Suprapubic skin (tissue), 4 donors: ENCODE measurements around the gene LPCAT3. TPM values are rescaled to one million over a fixed set of nuclear protein-coding genes. Genes with fewer than 3 reads are reported as not detected.
A peak's percentile ranks its signal among the peaks of the same experiment; 100 is the strongest.

Experiments used
- DNase-seq, 2 donors: peaks; one replicate each; pipeline ENCODE4 v3.0.0-alpha.2; 2019; ENCODE audit warnings: low spot score in 2 of 2
- H3K27ac ChIP-seq: fragments of 200-600 bp; sonication (generic); one replicate; pipeline ENCODE4 v1.5.1; 2019
- H3K27me3 ChIP-seq: fragments of 200-600 bp; sonication (generic); one replicate; pipeline ENCODE4 v1.5.1; 2019
- H3K36me3 ChIP-seq: fragments of 200-600 bp; sonication (generic); one replicate; pipeline ENCODE4 v1.5.1; 2019
- H3K4me1 ChIP-seq: fragments of 200-600 bp; sonication (generic); one replicate; pipeline ENCODE4 v1.5.1; 2019
- H3K4me3 ChIP-seq: fragments of 200-600 bp; sonication (generic); one replicate; pipeline ENCODE4 v1.5.1; 2019; ENCODE audit warnings: mild to moderate bottlenecking
- H3K9me3 ChIP-seq: fragments of 200-600 bp; sonication (generic); one replicate; pipeline ENCODE4 v1.5.1; 2019
- CTCF ChIP-seq, 2 donors: fragments of 200-600 bp in 1 of 2; fragments of 450-650 bp in 1 of 2; sonication (generic) in 1 of 2; IDR thresholded peaks; one replicate each; pipeline ENCODE4 v1.5.1; 2016 to 2019; ENCODE audit warnings: antibody characterized with exemption in 2 of 2, mild to moderate bottlenecking in 1 of 2, moderate library complexity in 1 of 2
- EP300 ChIP-seq: sonication (generic); formaldehyde crosslinking; IDR thresholded peaks from one replicate; pipeline ENCODE4 v1.6.1; 2017; ENCODE audit warnings: antibody characterized with exemption
- POLR2A ChIP-seq, 2 donors: fragments of 450-650 bp; IDR thresholded peaks; one replicate each; pipeline ENCODE4 v1.6.1; 2017; ENCODE audit warnings: antibody characterized with exemption in 2 of 2, mild to moderate bottlenecking in 2 of 2, moderate library complexity in 2 of 2
- POLR2AphosphoS5 ChIP-seq, 3 donors: sonication (generic); formaldehyde crosslinking; IDR thresholded peaks; one replicate each; pipeline ENCODE4 v1.6.1; 2017; ENCODE audit warnings: antibody characterized with exemption in 3 of 3
- WGBS: methylation state at CpG from one replicate; pipeline ENCODE4 v1.1.5; 2018; 5-methylcytosine and 5-hydroxymethylcytosine counted together
- total RNA-seq, 4 donors: library from RNA; depleted of rRNA; stranded (reverse); fragments of >200 nt; gene quantifications; one replicate each; pipeline ENCODE4 v1.1.0, GENCODE V29; 2016

Gene LPCAT3
- total RNA-seq, 4 donors from 2014 or later = 51.3 to 79.3 (median 56.8) TPM

- Histone ChIP-seq H3K36me3 (peaks cover 12% of the 10 kb centered on the region), H3K27me3 (no peaks in the 10 kb centered on the region), H3K9me3 (no peaks in the 10 kb centered on the region), H3K4me1 (peaks cover 73% of the 10 kb centered on the region), H3K27ac (peak overlapping the region; percentile 99), H3K4me3 (peak overlapping the region; percentile 91)
- 40% methylated on average over 7 of the region's 7 CpGs for WGBS
- DNase-seq = no peak
- TF ChIP-seq POLR2AphosphoS5 (IDR thresholded peaks at IDR 0.05) (no peak), CTCF (IDR thresholded peaks at IDR 0.05) (no peak), EP300 (no peak), POLR2A (IDR thresholded peaks at IDR 0.05) (no peak)
These were observed 88.5 kb downstream of the LPCAT3 start for GRCh38 chr12:6929466-6930452.

GRCh38 chr12:6928703-6929407 lies 89.4 kb downstream of the LPCAT3 start:
- 7% methylated on average over 19 of the region's 19 CpGs for WGBS
- peaks cover 73% of the 10 kb centered on the region for H3K4me1 ChIP-seq

GRCh38 chr12:6928022-6928702 lies 90.1 kb downstream of the LPCAT3 start:
- 0% methylated on average over 16 of the region's 79 CpGs for WGBS
- TF ChIP-seq POLR2A (IDR thresholded peaks at IDR 0.05) (no peak), EP300 (no peak), CTCF (IDR thresholded peaks at IDR 0.05) (no peak), POLR2AphosphoS5 (IDR thresholded peaks at IDR 0.05) (no peak)
- Histone ChIP-seq H3K36me3 (no peaks in the 10 kb centered on the region), H3K4me3 (peak overlapping the region; percentile 91), H3K27ac (peak overlapping the region; percentile 99), H3K4me1 (peaks cover 66% of the 10 kb centered on the region), H3K27me3 (no peaks in the 10 kb centered on the region), H3K9me3 (no peaks in the 10 kb centered on the region)
- DNase-seq = no peak

More at GRCh38 chr12:6928703-6929407, 89.4 kb downstream of the LPCAT3 start:
- no peaks in the 10 kb centered on the region for H3K27me3 ChIP-seq
- peak overlapping the region; percentile 91 for H3K4me3 ChIP-seq
- H3K36me3 ChIP-seq = peaks cover 4% of the 10 kb centered on the region
- H3K9me3 ChIP-seq = no peaks in the 10 kb centered on the region
- peak in 1 of 2 donors; percentile 75 for DNase-seq
- peak overlapping the region; percentile 99 for H3K27ac ChIP-seq
- TF ChIP-seq EP300 = no peak
- no peak for TF ChIP-seq POLR2A (IDR thresholded peaks at IDR 0.05)
- TF ChIP-seq POLR2AphosphoS5 (IDR thresholded peaks at IDR 0.05) = no peak
- no peak for TF ChIP-seq CTCF (IDR thresholded peaks at IDR 0.05)

GRCh38 chr12:6927379-6928021 lies 90.8 kb downstream of the LPCAT3 start, which contains the start of gene ATN1:
TSS of gene ATN1 (plus strand) at chr12:6927959. CDS start at chr12:6934002, 6,043 bp downstream.
- 1% methylated on average over 37 of the region's 66 CpGs for WGBS

More at GRCh38 chr12:6927379-6928021, 90.8 kb downstream of the LPCAT3 start, which contains the start of gene ATN1:
- H3K27ac ChIP-seq = peak within 1 kb of the TSS; percentile 99
- no peaks in the 10 kb centered on the region for H3K9me3 ChIP-seq
- no peaks in the 10 kb centered on the region for H3K36me3 ChIP-seq
- TF ChIP-seq EP300 = no peak
- TF ChIP-seq POLR2AphosphoS5 (IDR thresholded peaks at IDR 0.05) = peak in 2 of 3 donors; percentile 36 to 70
- TF ChIP-seq POLR2A (IDR thresholded peaks at IDR 0.05) = peak in 1 of 2 donors; percentile 42
- TF ChIP-seq CTCF (IDR thresholded peaks at IDR 0.05) = no peak
- peak in 1 of 2 donors; percentile 89 for DNase-seq
- H3K27me3 ChIP-seq = no peaks in the 10 kb centered on the region
- H3K4me1 ChIP-seq = peaks cover 61% of the 10 kb centered on the region
- peak within 1 kb of the TSS; percentile 91 for H3K4me3 ChIP-seq

Other genes starting within 250 kb of the LPCAT3 start
- gene LAG3, start 246.0 kb downstream of the LPCAT3 start, total RNA-seq = 1 to 10 TPM in 1 of 4 donors, under 1 TPM in 1, not detected in 2; 0.60 to 1.4 TPM
- gene CD4, start 228.9 kb downstream of the LPCAT3 start, total RNA-seq = 1 to 10 TPM; 2.5 to 5.4 (median 3.9) TPM
- 1 to 10 TPM in 2 of 4 donors, under 1 TPM in 2; 0.47 to 2.1 (median 1.0) TPM for gene GPR162, start 196.7 kb downstream of the LPCAT3 start, total RNA-seq
- gene P3H3, start 190.1 kb downstream of the LPCAT3 start, total RNA-seq = 10 to 100 TPM in 3 of 4 donors, 1 to 10 TPM in 1; 5.0 to 30.5 (median 14.3) TPM
- 1 to 10 TPM in 2 of 4 donors, under 1 TPM in 1, not detected in 1; 0.72 to 1.5 (median 1.4) TPM for gene GNB3, start 177.6 kb downstream of the LPCAT3 start, total RNA-seq
- 1 to 10 TPM; 4.8 to 8.9 (median 5.9) TPM for gene CDCA3, start 167.2 kb downstream of the LPCAT3 start, total RNA-seq
- gene USP5, start 166.3 kb downstream of the LPCAT3 start, total RNA-seq = 10 to 100 TPM; 54.7 to 71.8 (median 68.9) TPM
- 100 to 1,000 TPM; 185 to 498 (median 405) TPM for gene TPI1, start 150.9 kb downstream of the LPCAT3 start, total RNA-seq
- 10 to 100 TPM in 1 of 4 donors, 1 to 10 TPM in 3; 3.0 to 16.5 (median 7.5) TPM for gene SPSB2, start 145.2 kb downstream of the LPCAT3 start, total RNA-seq
- 10 to 100 TPM in 2 of 4 donors, 1 to 10 TPM in 2; 4.3 to 15.8 (median 8.5) TPM for gene LRRC23, start 113.7 kb downstream of the LPCAT3 start, total RNA-seq
- gene ENO2, start 103.9 kb downstream of the LPCAT3 start, total RNA-seq = 10 to 100 TPM in 1 of 4 donors, 1 to 10 TPM in 3; 1.3 to 15.4 (median 6.9) TPM
- 100 to 1,000 TPM in 1 of 4 donors, 10 to 100 TPM in 3; 58.4 to 137 (median 67.7) TPM for gene ATN1, start 90.5 kb downstream of the LPCAT3 start, total RNA-seq
- not detected for gene RNU7-1, start 74.7 kb downstream of the LPCAT3 start, total RNA-seq
- 100 to 1,000 TPM; 251 to 495 (median 436) TPM for gene C12orf57, start 74.5 kb downstream of the LPCAT3 start, total RNA-seq
- gene PTPN6, start 67.1 kb downstream of the LPCAT3 start, total RNA-seq = 10 to 100 TPM; 18.5 to 59.1 (median 39.4) TPM
- gene PHB2, start 47.8 kb downstream of the LPCAT3 start, total RNA-seq = 100 to 1,000 TPM; 161 to 232 (median 207) TPM
- 10 to 100 TPM; 12.3 to 27.0 (median 22.1) TPM for gene EMG1, start 47.6 kb downstream of the LPCAT3 start, total RNA-seq
- gene C1S, start 42.2 kb upstream of the LPCAT3 start, total RNA-seq = 10 to 100 TPM; 62.6 to 99.6 (median 65.6) TPM
- gene C1R, start 74.0 kb upstream of the LPCAT3 start, total RNA-seq = 100 to 1,000 TPM in 2 of 4 donors, 10 to 100 TPM in 2; 70.2 to 166 (median 95.4) TPM
- 10 to 100 TPM; 28.5 to 50.8 (median 34.7) TPM for gene C1RL, start 90.7 kb upstream of the LPCAT3 start, total RNA-seq
- 1 to 10 TPM in 1 of 4 donors, under 1 TPM in 1, not detected in 2; 0.98 to 2.1 TPM for gene RBP5, start 110.4 kb upstream of the LPCAT3 start, total RNA-seq
- gene CLSTN3, start 111.9 kb upstream of the LPCAT3 start, total RNA-seq = 10 to 100 TPM; 29.9 to 69.8 (median 39.1) TPM
- gene PEX5, start 171.2 kb upstream of the LPCAT3 start, total RNA-seq = 10 to 100 TPM; 35.9 to 49.3 (median 41.5) TPM